ENCODE data around the gene DENND5B.

DENND5B gene

GRCh38 chr12:31368666-31369361 lies 222.1 kb downstream of the DENND5B start:
- no peak for DNase-seq

- no peak for DNase-seq
These were observed 224.8 kb downstream of the DENND5B start for GRCh38 chr12:31366104-31366621.

GRCh38 chr12:31363831-31364230 lies 227.1 kb downstream of the DENND5B start:
- no peak for DNase-seq

GRCh38 chr12:31363416-31363809 lies 227.5 kb downstream of the DENND5B start:
- DNase-seq, result no peak

GRCh38 chr12:31362759-31363415 lies 228.0 kb downstream of the DENND5B start:
- peak; percentile 18 to 30 for DNase-seq

GRCh38 chr12:31362115-31362758 lies 228.7 kb downstream of the DENND5B start:
- DNase-seq, result peak in 1 of 2 experiments; percentile 5

- no peak for DNase-seq
These were observed 229.2 kb downstream of the DENND5B start for GRCh38 chr12:31361730-31362114.

GRCh38 chr12:31355747-31356107 lies 235.2 kb downstream of the DENND5B start:
- no peak for DNase-seq

GRCh38 chr12:31353750-31354708 lies 236.9 kb downstream of the DENND5B start:
- DNase-seq, result no peak

GRCh38 chr12:31346267-31346666 lies 244.7 kb downstream of the DENND5B start:
- no peak for DNase-seq

- DNase-seq, result no peak
These were observed 247.8 kb downstream of the DENND5B start for GRCh38 chr12:31343139-31343538.

- DNase-seq, result no peak
These were observed 248.7 kb downstream of the DENND5B start for GRCh38 chr12:31342286-31342685.

- no peak for DNase-seq
These were observed 250.9 kb downstream of the DENND5B start for GRCh38 chr12:31339831-31340622.

- no peak for DNase-seq
These were observed 253.0 kb downstream of the DENND5B start for GRCh38 chr12:31337952-31338351.
